ENCODE data around the gene VPS33B.

The VPS33B gene

DNA sequence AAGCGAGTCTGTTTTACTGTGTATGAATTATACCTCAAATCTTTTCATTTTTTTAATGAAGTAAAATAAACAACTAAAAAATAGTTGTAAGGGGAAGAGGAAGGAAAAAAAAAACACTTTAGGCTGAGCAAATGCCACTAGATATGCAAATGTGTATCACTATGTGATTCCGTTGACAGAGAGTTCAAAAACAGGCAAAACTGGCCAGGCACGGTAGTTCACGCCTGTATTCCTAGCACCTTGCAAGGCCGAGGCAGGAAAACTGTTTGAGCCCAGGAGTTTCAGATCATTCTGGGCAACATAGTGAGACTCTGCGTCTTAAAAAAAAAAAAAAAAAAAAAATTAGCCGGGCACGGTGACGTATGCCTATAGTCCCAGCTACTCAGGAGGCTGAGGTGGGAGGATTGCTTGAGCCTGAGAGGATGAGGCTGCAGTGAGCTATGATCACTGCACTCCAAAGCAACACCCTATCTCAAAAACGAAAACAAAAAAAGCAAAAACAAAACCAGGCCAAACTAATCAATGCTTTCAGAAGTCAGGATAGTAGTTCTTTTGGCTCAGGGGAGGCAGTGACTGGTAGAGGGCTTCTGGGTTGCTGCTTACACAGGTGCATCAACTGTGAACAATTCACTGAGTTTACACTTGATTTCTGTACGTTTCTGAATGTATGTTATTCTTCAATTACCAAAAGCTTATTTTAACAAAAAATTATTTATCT is 35.4 kb downstream of the VPS33B start:
- Histone ChIP-seq H3K27me3 (ENCODE audit: low read depth) (no peaks in the 10 kb centered on the region), H3K4me3 (no peak overlapping the region), H3K4me1 (peaks cover 27% of the 10 kb centered on the region), H3K9me3 (no peaks in the 10 kb centered on the region), H3K36me3 (replicated peaks) (peaks cover 38% of the 10 kb centered on the region)
- in situ Hi-C loops (cut with MboI; ENCODE audit: low sequenced_read_pairs), result no loop called here
- no peak for DNase-seq (ENCODE audit: low spot score in 2 of 2)

DNA sequence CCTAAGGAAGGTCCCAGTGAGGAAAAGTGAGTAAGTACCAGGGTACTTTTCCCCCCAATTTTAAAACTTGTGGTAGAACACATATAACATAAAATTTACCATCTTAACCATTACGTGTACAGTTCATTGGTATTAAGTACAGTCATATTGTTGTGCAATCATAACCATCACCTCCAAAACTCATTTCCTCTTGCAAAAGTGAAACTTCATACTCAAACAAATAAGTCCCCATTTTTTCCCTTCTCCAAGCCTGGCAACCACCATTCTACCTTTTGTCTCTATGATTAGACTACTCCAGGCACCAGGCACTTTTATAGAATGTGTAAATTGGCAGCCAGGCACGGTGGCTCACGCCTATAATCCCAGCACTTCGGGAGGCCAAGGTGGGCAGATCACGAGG is 40.3 kb downstream of the VPS33B start:
- Histone ChIP-seq H3K4me3 (no peak overlapping the region), H3K27me3 (ENCODE audit: low read depth) (no peaks in the 10 kb centered on the region), H3K9me3 (no peaks in the 10 kb centered on the region), H3K4me1 (no peaks in the 10 kb centered on the region), H3K36me3 (replicated peaks) (peaks cover 84% of the 10 kb centered on the region)
- in situ Hi-C loops (cut with MboI; ENCODE audit: low sequenced_read_pairs), result no loop called here
- DNase-seq (ENCODE audit: low spot score in 2 of 2), result no peak

DNA sequence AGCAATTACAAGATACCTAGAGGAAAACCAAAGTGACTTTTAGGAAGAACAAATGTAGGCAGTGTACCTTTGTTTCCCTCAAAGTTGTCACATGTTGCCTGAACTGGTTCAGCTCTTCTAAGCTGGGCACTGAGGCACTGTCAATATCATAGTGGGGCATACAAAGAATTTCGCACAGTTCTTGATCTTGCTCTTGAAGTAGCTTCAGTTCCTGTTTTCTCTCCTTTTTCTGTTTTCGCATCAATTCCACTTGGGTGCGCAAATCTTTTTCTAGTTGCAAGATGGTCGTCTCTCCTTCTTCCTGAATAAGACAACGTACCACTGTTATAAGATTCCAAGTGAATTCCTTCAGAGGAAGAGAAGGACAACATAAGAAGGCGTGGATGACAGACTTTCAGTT is 40.7 kb downstream of the VPS33B start:
- in situ Hi-C loops (cut with MboI; ENCODE audit: low sequenced_read_pairs), result no loop called here
- Histone ChIP-seq H3K4me1 (no peaks in the 10 kb centered on the region), H3K36me3 (replicated peaks) (peaks cover 87% of the 10 kb centered on the region), H3K9me3 (no peaks in the 10 kb centered on the region), H3K27me3 (ENCODE audit: low read depth) (no peaks in the 10 kb centered on the region), H3K4me3 (no peak overlapping the region)
- no peak for DNase-seq (ENCODE audit: low spot score in 2 of 2)

DNA sequence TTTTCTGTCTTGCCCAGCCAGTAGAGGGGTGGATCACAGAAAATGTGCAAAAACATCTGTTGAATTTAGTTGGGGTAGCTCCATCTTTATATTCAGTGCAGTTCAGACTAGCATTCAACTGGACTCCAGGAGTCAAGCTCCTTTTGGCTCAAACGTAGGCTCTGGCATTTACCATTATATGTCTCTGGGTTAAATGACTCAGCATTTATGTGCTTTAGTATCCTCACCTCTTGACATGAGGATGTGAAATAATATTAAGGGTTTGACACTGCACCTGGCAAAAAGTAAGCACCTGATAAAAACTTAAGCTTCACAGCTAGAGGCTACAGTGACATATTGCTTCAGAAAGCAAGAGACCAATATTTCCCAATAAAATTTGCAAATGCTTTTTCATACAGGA is 42.8 kb downstream of the VPS33B start:
- in situ Hi-C loops (cut with MboI; ENCODE audit: low sequenced_read_pairs), result no loop called here
- Histone ChIP-seq H3K36me3 (replicated peaks) (peaks cover 97% of the 10 kb centered on the region), H3K4me3 (no peak overlapping the region), H3K4me1 (no peaks in the 10 kb centered on the region), H3K9me3 (no peaks in the 10 kb centered on the region), H3K27me3 (ENCODE audit: low read depth) (no peaks in the 10 kb centered on the region)
- no peak for DNase-seq (ENCODE audit: low spot score in 2 of 2)

DNA sequence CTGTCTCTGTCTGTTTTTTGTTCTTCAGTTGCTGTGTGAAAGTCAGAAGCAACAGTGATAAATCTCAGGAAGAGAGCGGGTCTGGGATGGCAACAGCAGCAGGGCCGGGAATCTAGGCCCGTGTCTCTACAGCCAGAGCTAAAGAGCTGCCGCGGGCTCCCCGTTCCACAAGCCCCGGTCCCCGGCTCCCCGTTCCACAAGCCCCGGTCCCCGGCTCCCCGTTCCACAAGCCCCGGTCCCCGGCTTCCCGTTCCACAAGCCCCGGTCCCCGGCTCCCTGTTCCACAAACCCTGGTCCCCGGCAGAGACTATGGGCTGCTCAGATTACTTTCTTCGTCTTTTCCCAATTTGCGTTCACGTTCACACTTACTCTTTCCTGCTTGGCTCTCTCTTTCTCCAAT is 48.2 kb downstream of the VPS33B start:
- Histone ChIP-seq H3K4me3 (no peak overlapping the region), H3K4me1 (no peaks in the 10 kb centered on the region), H3K36me3 (replicated peaks) (peaks cover 92% of the 10 kb centered on the region), H3K27me3 (ENCODE audit: low read depth) (no peaks in the 10 kb centered on the region), H3K9me3 (no peaks in the 10 kb centered on the region)
- no peak for DNase-seq (ENCODE audit: low spot score in 2 of 2)
- in situ Hi-C loops (cut with MboI; ENCODE audit: low sequenced_read_pairs), result loop anchor here (25.0 kb wide), 1 partner anchor 1362 kb away; no protein-coding TSS in a partner anchor

DNA sequence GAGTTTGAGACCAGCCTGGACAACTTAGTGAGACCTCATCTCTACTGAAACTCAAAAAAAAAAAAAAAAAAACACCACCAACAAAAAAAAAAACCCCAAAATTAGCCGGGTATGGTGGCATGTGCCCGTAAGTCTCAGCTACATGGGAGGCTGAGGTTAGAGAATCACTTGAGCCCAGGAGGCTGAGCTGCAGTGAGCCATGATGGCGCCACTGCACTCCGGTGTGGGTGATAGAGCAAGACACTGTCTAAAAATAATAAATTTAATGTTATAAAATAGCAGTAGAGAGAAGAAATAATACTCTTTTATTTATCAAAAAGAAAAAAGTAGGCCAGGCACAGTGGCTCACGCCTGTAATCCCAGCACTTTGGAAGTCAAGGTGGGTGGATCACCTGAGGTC is 50.3 kb downstream of the VPS33B start:
- Histone ChIP-seq H3K27me3 (ENCODE audit: low read depth) (no peaks in the 10 kb centered on the region), H3K9me3 (no peaks in the 10 kb centered on the region), H3K36me3 (replicated peaks) (peaks cover 94% of the 10 kb centered on the region), H3K4me1 (no peaks in the 10 kb centered on the region), H3K4me3 (no peak overlapping the region)
- in situ Hi-C loops (cut with MboI; ENCODE audit: low sequenced_read_pairs), result loop anchor here (25.0 kb wide), 1 partner anchor 1360 kb away; no protein-coding TSS in a partner anchor
- DNase-seq (ENCODE audit: low spot score in 2 of 2), result no peak

DNA sequence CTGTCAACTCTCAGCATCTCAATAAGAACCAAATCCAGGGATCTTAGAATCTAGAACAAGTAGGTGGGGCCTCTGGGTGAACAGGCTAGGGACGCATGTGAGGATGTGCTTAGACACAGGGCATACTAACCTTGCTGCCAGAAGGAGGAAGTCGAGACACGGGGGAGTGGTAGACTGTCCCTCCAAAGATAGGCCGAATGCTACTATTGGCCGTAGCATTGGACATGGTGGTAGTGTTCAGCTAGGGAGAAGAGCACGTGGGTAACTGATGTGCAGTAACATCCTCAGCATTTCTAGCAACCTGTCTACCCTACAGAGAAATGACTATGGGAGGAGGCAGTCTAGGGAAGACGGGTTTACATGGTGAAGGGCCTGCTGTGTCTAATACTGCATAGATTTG is 52.1 kb downstream of the VPS33B start:
- Histone ChIP-seq H3K36me3 (replicated peaks) (peaks cover 96% of the 10 kb centered on the region), H3K4me1 (no peaks in the 10 kb centered on the region)

DNA sequence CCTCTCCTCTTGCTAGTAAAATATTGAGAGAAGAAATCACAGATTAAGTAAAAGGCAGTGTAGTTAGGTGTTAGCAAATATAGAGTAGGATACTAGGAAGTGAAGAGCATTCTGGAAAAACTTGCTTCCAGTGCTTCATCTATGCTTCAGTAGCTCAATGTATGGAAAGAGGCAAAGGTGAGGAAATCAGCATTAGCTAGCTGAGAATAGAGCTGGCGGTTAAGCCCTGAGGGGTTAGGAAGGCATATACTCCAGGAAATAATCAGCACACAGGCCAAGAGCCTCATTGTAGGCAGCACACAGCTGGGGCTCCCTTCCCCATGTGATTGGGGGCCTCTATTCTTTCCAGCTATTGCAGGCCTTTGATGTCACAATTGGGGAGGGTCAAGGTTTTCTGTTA is 54.0 kb downstream of the VPS33B start:
- H3K36me3 ChIP-seq (replicated peaks), result peaks cover 95% of the 10 kb centered on the region
- in situ Hi-C loops (cut with MboI; ENCODE audit: low sequenced_read_pairs), result loop anchor here (25.0 kb wide), 1 partner anchor 1356 kb away; no protein-coding TSS in a partner anchor

More for the DNA sequence above, 52.1 kb downstream of the VPS33B start:
- no peaks in the 10 kb centered on the region for H3K27me3 ChIP-seq (ENCODE audit: low read depth)
- H3K9me3 ChIP-seq, result no peaks in the 10 kb centered on the region
- DNase-seq (ENCODE audit: low spot score in 2 of 2), result no peak
- no peak overlapping the region for H3K4me3 ChIP-seq
- in situ Hi-C loops (cut with MboI; ENCODE audit: low sequenced_read_pairs), result loop anchor here (25.0 kb wide), 1 partner anchor 1358 kb away; no protein-coding TSS in a partner anchor

DNA sequence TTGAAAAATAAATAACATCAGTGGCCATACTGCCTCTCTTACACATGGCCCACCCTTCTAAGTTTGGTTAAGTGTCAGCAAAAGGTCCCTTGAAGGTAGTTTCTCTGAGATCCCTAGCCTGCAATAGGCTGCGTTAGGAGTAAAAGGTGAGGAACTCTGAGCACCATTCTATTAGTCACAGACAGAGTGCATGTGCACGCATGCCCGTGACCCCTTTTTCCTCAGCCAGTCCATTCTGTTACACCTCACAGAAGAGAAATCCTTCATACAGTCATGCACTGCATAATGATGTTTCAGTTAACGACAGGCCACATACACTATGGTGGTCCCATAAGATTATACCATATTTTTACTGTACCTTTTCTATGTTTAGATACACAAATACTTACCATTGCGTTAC is 55.2 kb downstream of the VPS33B start:
- DNase-seq (ENCODE audit: low spot score in 2 of 2), result no peak
- no peaks in the 10 kb centered on the region for H3K27me3 ChIP-seq (ENCODE audit: low read depth)
- no peaks in the 10 kb centered on the region for H3K9me3 ChIP-seq
- in situ Hi-C loops (cut with MboI; ENCODE audit: low sequenced_read_pairs), result loop anchor here (25.0 kb wide), 1 partner anchor 1355 kb away; no protein-coding TSS in a partner anchor
- no peaks in the 10 kb centered on the region for H3K4me1 ChIP-seq
- no peak overlapping the region for H3K4me3 ChIP-seq
- H3K36me3 ChIP-seq (replicated peaks), result peaks cover 94% of the 10 kb centered on the region

More for the DNA sequence above, 54.0 kb downstream of the VPS33B start:
- no peaks in the 10 kb centered on the region for H3K27me3 ChIP-seq (ENCODE audit: low read depth)
- no peaks in the 10 kb centered on the region for H3K4me1 ChIP-seq
- no peak overlapping the region for H3K4me3 ChIP-seq
- DNase-seq (ENCODE audit: low spot score in 2 of 2), result no peak
- H3K9me3 ChIP-seq, result no peaks in the 10 kb centered on the region

DNA sequence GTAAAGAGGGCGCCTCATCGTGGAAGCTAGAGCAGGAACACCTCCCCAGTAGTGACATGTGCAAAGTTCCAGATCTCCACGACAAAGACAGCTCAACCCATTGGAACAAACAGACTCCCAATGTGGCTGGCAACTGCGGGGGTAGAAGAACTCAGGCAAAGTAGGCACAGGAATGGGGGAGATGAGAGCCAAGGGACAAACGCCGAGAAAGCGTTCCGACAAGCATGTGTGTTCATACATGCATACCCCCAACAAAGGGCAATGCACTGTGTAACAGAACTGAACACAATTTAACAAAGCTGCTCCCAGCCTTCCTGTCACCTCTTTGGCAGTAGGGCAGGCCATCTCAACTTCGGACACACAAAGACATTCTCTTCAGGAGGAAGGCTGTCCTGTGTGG is 56.1 kb downstream of the VPS33B start:
- no peak for DNase-seq (ENCODE audit: low spot score in 2 of 2)
- no peaks in the 10 kb centered on the region for H3K9me3 ChIP-seq
- in situ Hi-C loops (cut with MboI; ENCODE audit: low sequenced_read_pairs), result loop anchor here (25.0 kb wide), 1 partner anchor 1354 kb away; no protein-coding TSS in a partner anchor
- peaks cover 97% of the 10 kb centered on the region for H3K36me3 ChIP-seq (replicated peaks)
- no peaks in the 10 kb centered on the region for H3K4me1 ChIP-seq
- H3K4me3 ChIP-seq, result no peak overlapping the region
- H3K27me3 ChIP-seq (ENCODE audit: low read depth), result no peaks in the 10 kb centered on the region

DNA sequence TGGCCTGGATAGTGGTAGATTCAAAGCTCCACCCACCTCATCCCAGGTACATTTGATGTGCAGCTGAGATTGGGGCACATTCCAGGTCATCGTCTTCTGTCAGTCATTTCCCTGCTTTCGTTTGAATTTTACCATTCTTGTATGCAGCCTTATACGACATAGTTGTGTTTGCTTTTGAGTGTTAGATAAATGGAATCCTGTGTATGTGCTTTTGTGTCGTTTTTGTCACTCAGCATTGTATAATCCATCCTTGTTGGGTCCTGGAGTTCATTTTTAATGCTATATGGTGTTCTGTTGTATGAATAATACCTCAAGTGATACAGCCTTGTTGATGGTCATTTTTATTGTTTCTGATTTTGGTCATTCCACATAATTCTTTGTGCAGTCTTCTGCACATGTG is 60.4 kb downstream of the VPS33B start:
- no peak for DNase-seq (ENCODE audit: low spot score in 2 of 2)
- no peaks in the 10 kb centered on the region for H3K9me3 ChIP-seq
- H3K4me3 ChIP-seq, result no peak overlapping the region
- no peaks in the 10 kb centered on the region; the same call in 1 of the 2 replicates for H3K4me1 ChIP-seq
- H3K36me3 ChIP-seq (replicated peaks), result peaks cover 88% of the 10 kb centered on the region
- no peaks in the 10 kb centered on the region for H3K27me3 ChIP-seq (ENCODE audit: low read depth)
- in situ Hi-C loops (cut with MboI; ENCODE audit: low sequenced_read_pairs), result loop anchor here (25.0 kb wide), 1 partner anchor 1350 kb away; no protein-coding TSS in a partner anchor

DNA sequence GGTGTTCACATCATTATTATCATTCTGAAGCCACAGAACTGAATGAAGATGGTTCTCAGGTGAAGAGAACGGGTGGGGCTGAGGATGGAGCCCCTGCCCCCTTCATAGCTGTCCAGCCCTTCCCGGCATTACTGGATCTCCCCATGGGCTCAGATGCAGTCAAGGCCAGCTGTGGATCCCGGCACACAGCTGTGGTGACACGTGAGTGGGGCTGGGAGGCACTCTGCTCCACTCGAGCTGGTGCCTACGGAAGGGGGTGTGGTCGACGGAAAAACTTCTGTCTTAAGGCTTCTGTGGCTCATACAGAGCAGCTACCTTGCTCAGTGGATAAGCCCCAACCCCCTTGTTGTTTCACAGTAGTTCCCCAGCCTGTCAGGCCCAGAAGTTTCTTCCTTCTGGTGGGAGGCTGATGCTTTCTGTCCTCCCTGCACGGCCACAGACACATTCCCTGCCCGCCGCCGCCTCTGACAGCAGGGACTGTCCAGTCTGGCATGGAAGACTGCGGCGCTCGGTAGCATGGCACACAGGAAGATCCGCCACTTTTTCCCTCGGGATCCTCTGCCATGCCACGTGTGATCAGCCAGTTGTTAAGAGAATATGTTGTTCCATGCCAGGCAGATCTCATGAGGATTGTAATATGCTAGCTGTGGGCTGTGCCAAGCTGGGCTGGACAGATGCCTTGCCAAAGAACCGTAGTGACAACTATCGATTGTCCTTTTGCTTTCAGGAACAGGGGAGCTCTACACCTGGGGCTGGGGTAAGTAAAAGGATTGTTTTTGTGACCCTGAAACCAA is 61.9 kb downstream of the VPS33B start:
- H3K9me3 ChIP-seq, result no peaks in the 10 kb centered on the region
- H3K27me3 ChIP-seq (ENCODE audit: low read depth), result no peaks in the 10 kb centered on the region
- in situ Hi-C loops (cut with MboI; ENCODE audit: low sequenced_read_pairs), result loop anchor here (25.0 kb wide), 1 partner anchor 1348 kb away; no protein-coding TSS in a partner anchor
- DNase-seq (ENCODE audit: low spot score in 2 of 2), result no peak
- H3K4me3 ChIP-seq, result no peak overlapping the region
- H3K4me1 ChIP-seq, result peaks cover 8% of the 10 kb centered on the region
- H3K36me3 ChIP-seq (replicated peaks), result peaks cover 73% of the 10 kb centered on the region

DNA sequence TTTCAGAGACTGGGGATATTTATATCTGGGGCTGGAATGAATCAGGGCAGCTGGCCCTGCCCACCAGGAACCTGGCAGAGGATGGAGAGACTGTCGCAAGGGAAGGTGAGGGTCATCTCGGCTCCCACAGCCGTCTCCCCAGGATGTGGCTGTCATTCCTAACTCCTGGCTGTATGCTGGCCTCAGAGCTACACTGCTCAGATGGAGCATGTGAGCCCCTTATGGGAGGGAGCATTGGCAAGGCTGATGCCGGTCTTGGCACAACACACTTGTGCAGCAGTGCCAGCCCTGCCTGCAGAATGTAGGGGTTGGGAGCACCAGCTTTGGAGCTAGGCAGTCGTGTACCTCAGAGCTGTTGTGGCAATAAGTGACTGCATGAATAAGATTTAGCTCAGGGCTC is 62.5 kb downstream of the VPS33B start:
- no peak for DNase-seq (ENCODE audit: low spot score in 2 of 2)
- Histone ChIP-seq H3K36me3 (replicated peaks) (peaks cover 67% of the 10 kb centered on the region), H3K9me3 (no peaks in the 10 kb centered on the region), H3K4me3 (no peak overlapping the region), H3K4me1 (peaks cover 8% of the 10 kb centered on the region), H3K27me3 (ENCODE audit: low read depth) (no peaks in the 10 kb centered on the region)
- in situ Hi-C loops (cut with MboI; ENCODE audit: low sequenced_read_pairs), result loop anchor here (5.0 to 25.0 kb wide), 2 partner anchors 32 to 1348 kb away; partner anchors contain the start of gene PRC1

All from HAP-1 (cell line).